Bronchial epithelial cell (primary cell): Measurements from ENCODE around the gene DEDD. TPM values are rescaled to one million over a fixed set of nuclear protein-coding genes. Genes with fewer than 3 reads are reported as not detected.
"Not testable (repeated sequence)": the region's sequence is repeated elsewhere in the genome, so short reads cannot be mapped to it uniquely, and the experiment has no call there.

Experiments
- DNase-seq: peaks from one replicate; pipeline ENCODE4 v3.0.0-alpha.2; 2010; ENCODE audit warnings: low read depth
- FAIRE-seq: peaks from 2 replicates; lab custom pipeline; 2011; peaks lifted over from hg19 to GRCh38; lab: Jason Lieb, UNC
- H3K27me3 ChIP-seq: 2 replicates; pipeline ENCODE4 v1.5.1; 2011; ENCODE audit warnings: low read length; ENCODE audit not compliant: control insufficient read depth, insufficient read depth
- H3K36me3 ChIP-seq: 2 replicates; pipeline ENCODE4 v1.5.1; 2011; ENCODE audit warnings: low read length; ENCODE audit not compliant: control insufficient read depth, insufficient read depth
- H3K4me3 ChIP-seq: 2 replicates; pipeline ENCODE4 v1.5.1; 2011; ENCODE audit warnings: mild to moderate bottlenecking, low read depth, low read length, control low read depth
- CTCF ChIP-seq: IDR thresholded peaks from 2 replicates; pipeline ENCODE4 v1.5.1; 2011; ENCODE audit warnings: mild to moderate bottlenecking, moderate library complexity, low read length, control low read depth, inconsistent platforms; ENCODE audit not compliant: insufficient read depth, severe bottlenecking
- total RNA-seq: library from RNA; depleted of rRNA; stranded (reverse); fragments of >200 nt; gene quantifications from 2 replicates; pipeline ENCODE4 v1.2.1, GENCODE V29; 2014

The DEDD gene
- total RNA-seq, 1 donor from 2014 or later, result 26.9 TPM

- H3K27me3 ChIP-seq, result no peaks in the 10 kb centered on the region
- no peak overlapping the region for H3K4me3 ChIP-seq
- H3K36me3 ChIP-seq, result peaks cover 24% of the 10 kb centered on the region
- TF ChIP-seq CTCF, result no peak
- FAIRE-seq (no peak), DNase-seq (no peak)
These were observed 10.6 kb downstream of the DEDD start for GRCh38 chr1:161121834-161122233.

DNA sequence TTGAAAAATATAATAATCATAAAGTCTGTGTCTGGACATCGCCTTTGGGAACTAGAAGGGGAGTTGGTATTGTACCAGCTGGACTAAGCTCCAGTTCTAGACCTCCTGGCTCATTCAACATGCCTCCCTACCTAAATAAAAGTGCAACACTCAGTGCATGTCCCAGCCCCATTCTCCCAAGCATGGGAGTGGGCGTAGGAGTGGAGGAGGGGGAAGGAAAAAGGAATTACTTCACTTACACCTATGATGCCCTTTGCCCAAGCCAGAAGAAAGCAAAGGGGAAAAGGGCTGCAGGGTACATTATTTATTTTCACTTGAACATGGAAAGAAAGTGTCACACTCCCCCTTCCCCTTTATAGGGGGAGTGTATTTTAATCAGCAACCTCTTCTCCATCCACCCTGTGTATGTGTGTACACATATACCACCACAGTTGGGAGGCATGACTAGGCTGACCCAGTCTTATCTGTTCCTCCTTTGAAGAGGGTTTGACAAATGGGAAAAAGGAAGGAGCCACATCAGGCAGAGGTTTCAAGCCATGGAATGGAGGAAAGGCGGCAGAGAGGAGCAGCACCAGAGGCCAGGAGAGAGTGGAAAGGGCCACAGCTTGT, 11.3 kb downstream of the DEDD start:
- peaks cover 24% of the 10 kb centered on the region for H3K36me3 ChIP-seq
- no peak overlapping the region for H3K4me3 ChIP-seq
- DNase-seq, result no peak
- FAIRE-seq, result no peak
- TF ChIP-seq CTCF, result no peak
- H3K27me3 ChIP-seq, result no peaks in the 10 kb centered on the region

- peaks cover 24% of the 10 kb centered on the region for H3K36me3 ChIP-seq
These were observed 13.2 kb downstream of the DEDD start for GRCh38 chr1:161119092-161119903.

DNA sequence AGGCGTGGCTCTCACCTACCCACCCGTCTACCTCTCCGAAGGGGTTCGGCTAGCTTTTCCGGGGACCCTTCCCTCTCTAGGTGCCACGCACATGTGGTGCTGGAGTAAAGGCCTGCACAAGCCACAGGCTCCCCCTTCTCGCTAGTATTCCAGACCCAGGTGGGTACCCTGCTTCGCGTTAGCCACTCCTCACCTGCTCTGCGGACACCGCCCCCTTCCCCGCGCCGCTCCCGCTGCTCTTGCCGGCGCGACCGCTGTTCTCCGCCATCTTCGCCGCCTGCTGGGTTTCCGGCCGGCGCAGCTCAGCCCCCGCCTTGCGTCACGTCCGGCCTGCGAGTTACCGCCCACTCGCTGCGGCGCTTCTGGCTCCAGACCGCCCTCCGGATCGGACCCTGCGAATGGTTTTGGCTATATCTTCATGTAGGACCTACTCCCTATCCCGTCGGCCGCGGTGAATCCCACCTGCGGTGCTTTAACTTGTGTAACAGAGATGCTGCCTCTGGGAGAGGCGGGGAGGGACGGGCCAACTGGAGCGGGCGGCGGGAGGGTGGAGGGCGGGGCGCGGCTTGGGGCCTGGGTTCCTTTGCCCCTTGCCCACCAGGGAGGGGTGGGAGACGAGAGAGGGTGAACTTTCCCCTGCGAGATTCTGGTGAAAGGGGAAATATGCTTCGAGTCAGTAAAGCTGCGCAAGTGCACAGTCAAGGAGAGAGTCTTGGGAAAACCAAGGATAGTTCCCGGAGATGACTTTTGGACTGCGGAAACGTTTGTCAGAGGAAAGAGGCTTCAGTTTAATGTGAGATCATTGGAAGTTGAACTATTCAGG, 14.5 kb downstream of the DEDD start, which contains the start of the genes NIT1 and PFDN2:
TSS of gene NIT1 (plus strand) at position 347 of the 823 bp plus-strand sequence. CDS start at position 419, 72 bp downstream.
TSS of gene PFDN2 (minus strand) at position 279 of the 823 bp plus-strand sequence. CDS start at position 268, 11 bp downstream.
- FAIRE-seq, result no peak
- TF ChIP-seq CTCF, result no peak
- peaks cover 17% of the 10 kb centered on the region for H3K36me3 ChIP-seq
- no peaks in the 10 kb centered on the region for H3K27me3 ChIP-seq
- H3K4me3 ChIP-seq, result peak within 1 kb of the TSS; percentile 97
- peak; percentile 76 for DNase-seq

More at GRCh38 chr1:161119092-161119903, 13.2 kb downstream of the DEDD start:
- Histone ChIP-seq H3K27me3 (no peaks in the 10 kb centered on the region), H3K4me3 (peak overlapping the region; percentile 97)
- peak; percentile 50 for TF ChIP-seq CTCF
- DNase-seq (peak; percentile 94), FAIRE-seq (no peak)

- not testable (repeated sequence) for H3K4me3 ChIP-seq, FAIRE-seq, H3K27me3 ChIP-seq, H3K36me3 ChIP-seq, DNase-seq
These were observed 16.5 kb downstream of the DEDD start for GRCh38 chr1:161115961-161116360.
